PC-9 (cell line): ENCODE data around the gene AP1G2.

Experiments
- CTCF ChIP-seq: fragments of 200-600 bp; sonication (generic); conservative IDR thresholded peaks from 2 replicates; pipeline ENCODE4 v1.6.1; 2017; ENCODE audit warnings: mixed run types, antibody characterized with exemption, mild to moderate bottlenecking, moderate library complexity
- EZH2 ChIP-seq: fragments of 200-600 bp; sonication (generic); IDR thresholded peaks from 2 replicates; pipeline ENCODE4 v1.8.0; 2017; ENCODE audit warnings: antibody characterized with exemption, low read depth

GRCh38 chr14:23612354-23612732 is 44.8 kb upstream of the AP1G2 start:
- TF ChIP-seq CTCF (no peak), EZH2 (no peak)
